OCI-LY7 (cell line): ENCODE data around the gene HSD17B10. TPM values are rescaled to one million over a fixed set of nuclear protein-coding genes. Genes with fewer than 3 reads are reported as not detected.

ENCODE experiments used
- BruUV-seq: library from RNA; stranded (reverse); fragments of 400-500 nt; replicated peaks from 2 replicates; lab custom pipeline; 2021; lab: Mats Ljungman, UMichigan
- CTCF ChIA-PET: fragments of 300-600 bp; sonication (Branson Sonifier 250); formaldehyde crosslinking; loops from one replicate; lab custom pipeline; 2022; ENCODE audit warnings: antibody characterized with exemption; ENCODE audit not compliant: unreplicated experiment; lab: Charles Lee
- POLR2A ChIA-PET: fragments of 300-600 bp; sonication (Branson Sonifier 250); formaldehyde crosslinking; loops from one replicate; lab custom pipeline; 2022; ENCODE audit warnings: antibody characterized with exemption; lab: Charles Lee
- DNase-seq: peaks from one replicate; pipeline ENCODE4 v3.0.0-alpha.2; 2015; ENCODE audit warnings: low spot score
- H2AFZ ChIP-seq: fragments of 200-600 bp; sonication (generic), shearing (Covaris generic); 2 replicates; pipeline ENCODE4 v1.6.1; 2014; ENCODE audit warnings: mild to moderate bottlenecking, antibody characterized with exemption, low read length, moderate library complexity
- H3K27ac ChIP-seq: fragments of 200-600 bp; sonication (generic); 2 replicates; pipeline ENCODE4 v1.5.1; 2014; ENCODE audit warnings: mixed run types, low read depth, mild to moderate bottlenecking, moderate library complexity, low read length, inconsistent platforms; ENCODE audit not compliant: poor library complexity, severe bottlenecking
- H3K36me3 ChIP-seq: fragments of 200-600 bp; sonication (generic); 2 replicates; pipeline ENCODE4 v1.6.1; 2014; ENCODE audit warnings: mild to moderate bottlenecking, antibody characterized with exemption, low read length, moderate library complexity, mixed read lengths; ENCODE audit not compliant: insufficient read depth
- H3K4me1 ChIP-seq: fragments of 200-600 bp; sonication (generic); 2 replicates; pipeline ENCODE4 v1.5.1; 2014; ENCODE audit warnings: mild to moderate bottlenecking, low read length; ENCODE audit not compliant: insufficient read depth, poor library complexity, severe bottlenecking
- H3K4me2 ChIP-seq: fragments of 200-600 bp; sonication (generic); 2 replicates; pipeline ENCODE4 v1.6.1; 2014; ENCODE audit warnings: mild to moderate bottlenecking, low read length
- H3K4me3 ChIP-seq: fragments of 200-600 bp; sonication (generic); 2 replicates; pipeline ENCODE4 v1.5.1; 2014; ENCODE audit warnings: mild to moderate bottlenecking, low read depth, low read length; ENCODE audit not compliant: poor library complexity, severe bottlenecking
- H3K79me2 ChIP-seq: fragments of 200-600 bp; sonication (generic); 2 replicates; pipeline ENCODE4 v1.6.1; 2016; ENCODE audit warnings: low read depth, mild to moderate bottlenecking, low read length, moderate library complexity, mixed read lengths; ENCODE audit not compliant: insufficient read depth
- H3K9me2 ChIP-seq: fragments of 200-600 bp; sonication (generic); 2 replicates; pipeline ENCODE4 v1.6.1; 2016; ENCODE audit warnings: mild to moderate bottlenecking, low read length, mixed read lengths; ENCODE audit not compliant: insufficient read depth
- H3K9me3 ChIP-seq: fragments of 200-600 bp; sonication (generic); 2 replicates; pipeline ENCODE4 v1.6.1; 2014; ENCODE audit warnings: mild to moderate bottlenecking, mixed run types, low read length, mixed read lengths
- H4K20me1 ChIP-seq: fragments of 200-600 bp; sonication (generic); 2 replicates; pipeline ENCODE4 v1.6.1; 2014; ENCODE audit warnings: mild to moderate bottlenecking, antibody characterized with exemption, low read length, moderate library complexity, mixed read lengths; ENCODE audit not compliant: insufficient read depth
- CTCF ChIP-seq: fragments of 200-600 bp; sonication (generic); conservative IDR thresholded peaks from 2 replicates; pipeline ENCODE4 v1.5.1; 2014; ENCODE audit warnings: mild to moderate bottlenecking, antibody characterized with exemption, low read length, moderate library complexity, mixed read lengths
- EZH2phosphoT487 ChIP-seq: fragments of 200-600 bp; sonication (generic); IDR thresholded peaks from 2 replicates; pipeline ENCODE4 v1.6.1; 2018; ENCODE audit warnings: low read depth, borderline replicate concordance, mild to moderate bottlenecking, mixed run types, antibody characterized with exemption, low read length, moderate library complexity, mixed read lengths
- intact Hi-C: fragments of 100-400 bp; cut with micrococcal nuclease; formaldehyde crosslinking; loops from one replicate; pipeline ENCODE4 v1.10.0; 2022; ENCODE audit not compliant: unreplicated experiment
- microRNA-seq: library from miRNA; unstranded; fragments of <30 nt; microRNA quantifications from one replicate; pipeline ENCODE4 v1.2.0, GENCODE V29; 2022; ENCODE audit warnings: borderline replicate concordance
- small RNA-seq: library from RNA; depleted of rRNA; stranded (forward); fragments of <200 nt; gene quantifications from one replicate; pipeline ENCODE3, GENCODE V24; 2014
- total RNA-seq, 2 experiments: library from RNA; depleted of rRNA in 1 of 2; stranded (reverse); fragments of >200 nt in 1 of 2; shearing (Covaris generic) in 1 of 2; gene quantifications; 2 replicates each; pipeline ENCODE4 v1.2.3, GENCODE V29; 2014 to 2022

The HSD17B10 gene
- total RNA-seq, 2 experiments from 2014 or later = 107 to 123 TPM

GRCh38 chrX:53395605-53396298, 38.4 kb downstream of the HSD17B10 start:
- POLR2A ChIA-PET = interaction anchor here (0.5 kb wide), 1 partner anchor 86 kb away, joined by 3 read pairs; no protein-coding TSS in a partner anchor

GRCh38 chrX:53383376-53384076, 50.6 kb downstream of the HSD17B10 start:
- Histone ChIP-seq H3K9me3 (no peaks in the 10 kb centered on the region), H3K27ac (no peak overlapping the region), H3K9me2 (no peaks in the 10 kb centered on the region), H3K4me3 (no peak overlapping the region), H4K20me1 (no peaks in the 10 kb centered on the region), H3K4me1 (no peaks in the 10 kb centered on the region), H3K4me2 (no peak overlapping the region), H3K36me3 (peaks cover 85% of the 10 kb centered on the region), H3K79me2 (no peaks in the 10 kb centered on the region), H2AFZ (no peak overlapping the region)
- POLR2A ChIA-PET = no interaction called here
- BruUV-seq = no TSS peak
- intact Hi-C loops = no loop called here
- no peak for DNase-seq
- CTCF ChIA-PET = no interaction called here
- TF ChIP-seq EZH2phosphoT487 (no peak), CTCF (no peak)

More at GRCh38 chrX:53395605-53396298, 38.4 kb downstream of the HSD17B10 start:
- H3K9me3 ChIP-seq = no peaks in the 10 kb centered on the region
- CTCF ChIA-PET = no interaction called here
- H3K4me3 ChIP-seq = no peak overlapping the region
- no peak overlapping the region for H3K27ac ChIP-seq
- intact Hi-C loops = no loop called here
- no peak for TF ChIP-seq EZH2phosphoT487
- no peak for TF ChIP-seq CTCF
- no TSS peak for BruUV-seq
- no peaks in the 10 kb centered on the region for H3K79me2 ChIP-seq
- no peaks in the 10 kb centered on the region for H3K4me1 ChIP-seq
- DNase-seq = no peak
- H3K36me3 ChIP-seq = peaks cover 70% of the 10 kb centered on the region
- H3K9me2 ChIP-seq = no peaks in the 10 kb centered on the region
- no peak overlapping the region for H3K4me2 ChIP-seq
- H4K20me1 ChIP-seq = no peaks in the 10 kb centered on the region
- no peak overlapping the region for H2AFZ ChIP-seq

Small RNAs within 50 kb of the gene (microRNA-seq; reads per million reads assigned to microRNA genes)
- gene MIR6857 = 3.0 reads per million

Small RNAs within 50 kb of the gene (small RNA-seq; reads per million reads assigned to genes)
- gene MIR6857 (not detected), gene VTRNA3-1P (not detected)

Other genes starting within 250 kb of the HSD17B10 start
- gene KDM5C, start 209.2 kb downstream of the HSD17B10 start, total RNA-seq (2014; rRNA removed; shearing (Covaris generic)) = 54.8 and 58.9 TPM in 2 replicates
- gene KDM5C, start 209.2 kb downstream of the HSD17B10 start, total RNA-seq (2022) = 88.0 and 90.5 TPM in 2 replicates
- gene IQSEC2, start 152.8 kb downstream of the HSD17B10 start, total RNA-seq (2014; rRNA removed; shearing (Covaris generic)) = not detected in 2 replicates
- not detected in 2 replicates for gene IQSEC2, start 152.8 kb downstream of the HSD17B10 start, total RNA-seq (2022)
- gene SMC1A, start 11.7 kb downstream of the HSD17B10 start, total RNA-seq (2014; rRNA removed; shearing (Covaris generic)) = 41.6 and 65.0 TPM in 2 replicates
- 130 and 134 TPM in 2 replicates for gene SMC1A, start 11.7 kb downstream of the HSD17B10 start, total RNA-seq (2022)
- gene RIBC1, start 11.5 kb downstream of the HSD17B10 start, total RNA-seq (2014; rRNA removed; shearing (Covaris generic)) = 0.57 and 0.79 TPM in 2 replicates
- 0.74 and 0.88 TPM in 2 replicates for gene RIBC1, start 11.5 kb downstream of the HSD17B10 start, total RNA-seq (2022)